Gastroesophageal sphincter (tissue), 4 donors: Measurements from ENCODE around the gene BPIFB6. TPM values are rescaled to one million over a fixed set of nuclear protein-coding genes. Genes with fewer than 3 reads are reported as not detected.

ENCODE experiments used
- ATAC-seq: fragments of 150-250 bp; one replicate; pipeline ENCODE4 v1.9.1; 2016; ENCODE audit warnings: mild to moderate bottlenecking, moderate library complexity
- H3K27ac ChIP-seq, 4 donors: fragments of 200-600 bp; sonication (generic) in 3 of 4; 1 replicate in 3 of 4; 2 replicates in 1 of 4; pipeline ENCODE4 v1.5.1; 2016 to 2019
- H3K27me3 ChIP-seq: fragments of 200-600 bp; sonication (generic); one replicate; pipeline ENCODE4 v1.5.1; 2019
- H3K36me3 ChIP-seq, 2 donors: fragments of 200-600 bp; sonication (generic); one replicate each; pipeline ENCODE4 v1.5.1; 2019; ENCODE audit warnings: control low read depth in 1 of 2
- H3K4me1 ChIP-seq, 3 donors: fragments of 200-600 bp; sonication (generic); 1 replicate in 2 of 3; 2 replicates in 1 of 3; pipeline ENCODE4 v1.5.1; 2016 to 2019; ENCODE audit warnings: control low read depth in 2 of 3
- H3K4me3 ChIP-seq, 2 donors: fragments of 200-600 bp; sonication (generic); one replicate each; pipeline ENCODE4 v1.5.1; 2019; ENCODE audit warnings: mild to moderate bottlenecking in 1 of 2, moderate library complexity in 1 of 2
- H3K9me3 ChIP-seq, 3 donors: fragments of 200-600 bp; sonication (generic); one replicate each; pipeline ENCODE4 v1.5.1; 2017 to 2019; ENCODE audit warnings: control low read depth in 2 of 3
- EP300 ChIP-seq: sonication (generic); formaldehyde crosslinking; IDR thresholded peaks from one replicate; pipeline ENCODE4 v1.6.1; 2017; ENCODE audit warnings: antibody characterized with exemption, mild to moderate bottlenecking
- POLR2A ChIP-seq, 2 donors: fragments of 450-650 bp; IDR thresholded peaks; one replicate each; pipeline ENCODE4 v1.6.1; 2017; ENCODE audit warnings: antibody characterized with exemption in 2 of 2, mild to moderate bottlenecking in 2 of 2, moderate library complexity in 1 of 2
- POLR2AphosphoS5 ChIP-seq: sonication (generic); formaldehyde crosslinking; IDR thresholded peaks from one replicate; pipeline ENCODE4 v1.6.1; 2017; ENCODE audit warnings: antibody characterized with exemption
- WGBS, 2 donors: methylation state at CpG; one replicate each; pipeline ENCODE4 v1.1.5; 2018; ENCODE audit warnings: low coverage in 1 of 2; 5-methylcytosine and 5-hydroxymethylcytosine counted together
- total RNA-seq, 4 donors: library from RNA; depleted of rRNA; stranded (reverse); fragments of >200 nt; gene quantifications; one replicate each; pipeline ENCODE4 v1.1.0, GENCODE V29; 2016
- TF ChIP-seq, protein P1 (sequence below), 4 experiments: fragments of 200-600 bp in 2 of 4; fragments of 450-650 bp in 2 of 4; sonication (generic) in 1 of 4; IDR thresholded peaks; one replicate each; pipeline ENCODE4 v1.5.1; 2017 to 2019; ENCODE audit warnings: antibody characterized with exemption in 4 of 4, mild to moderate bottlenecking in 2 of 4, moderate library complexity in 2 of 4

BPIFB6 gene
- total RNA-seq, 4 donors from 2014 or later: not detected

DNA sequence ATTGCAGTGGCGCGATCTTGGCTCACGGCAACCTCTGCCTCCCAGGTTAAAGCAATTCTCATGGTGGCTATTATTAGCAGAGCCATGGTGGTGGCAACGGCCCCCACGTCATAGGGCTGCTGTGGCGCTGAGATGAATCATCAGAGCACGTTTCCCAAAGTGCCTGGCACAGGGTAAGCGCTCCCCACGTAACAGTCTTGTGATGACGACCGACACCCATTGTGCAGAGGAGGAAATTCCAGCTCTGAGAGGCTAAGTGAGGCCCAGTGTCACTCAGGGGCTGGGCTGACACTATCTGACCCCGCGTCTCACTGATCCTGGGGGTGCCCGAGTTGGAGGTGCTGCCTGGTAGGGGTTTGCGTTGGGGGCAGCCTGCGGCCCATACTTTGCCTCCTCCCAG lies 43.4 kb upstream of the BPIFB6 start:
- WGBS, 2 donors: no CpG with 5 or more reads among the region's 16 CpGs
- no peak for TF ChIP-seq EP300
- no peak for TF ChIP-seq POLR2AphosphoS5
- TF ChIP-seq POLR2A (IDR thresholded peaks at IDR 0.05): no peak
- TF ChIP-seq, protein P1, sequence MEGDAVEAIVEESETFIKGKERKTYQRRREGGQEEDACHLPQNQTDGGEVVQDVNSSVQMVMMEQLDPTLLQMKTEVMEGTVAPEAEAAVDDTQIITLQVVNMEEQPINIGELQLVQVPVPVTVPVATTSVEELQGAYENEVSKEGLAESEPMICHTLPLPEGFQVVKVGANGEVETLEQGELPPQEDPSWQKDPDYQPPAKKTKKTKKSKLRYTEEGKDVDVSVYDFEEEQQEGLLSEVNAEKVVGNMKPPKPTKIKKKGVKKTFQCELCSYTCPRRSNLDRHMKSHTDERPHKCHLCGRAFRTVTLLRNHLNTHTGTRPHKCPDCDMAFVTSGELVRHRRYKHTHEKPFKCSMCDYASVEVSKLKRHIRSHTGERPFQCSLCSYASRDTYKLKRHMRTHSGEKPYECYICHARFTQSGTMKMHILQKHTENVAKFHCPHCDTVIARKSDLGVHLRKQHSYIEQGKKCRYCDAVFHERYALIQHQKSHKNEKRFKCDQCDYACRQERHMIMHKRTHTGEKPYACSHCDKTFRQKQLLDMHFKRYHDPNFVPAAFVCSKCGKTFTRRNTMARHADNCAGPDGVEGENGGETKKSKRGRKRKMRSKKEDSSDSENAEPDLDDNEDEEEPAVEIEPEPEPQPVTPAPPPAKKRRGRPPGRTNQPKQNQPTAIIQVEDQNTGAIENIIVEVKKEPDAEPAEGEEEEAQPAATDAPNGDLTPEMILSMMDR (IDR thresholded peaks at IDR 0.05): no peak
- no peaks in the 10 kb centered on the region for H3K9me3 ChIP-seq
- peaks cover 0 to under 1% (median 0%) of the 10 kb centered on the region in 3 donors for H3K4me1 ChIP-seq
- H3K27me3 ChIP-seq: peaks cover 13% of the 10 kb centered on the region
- H3K36me3 ChIP-seq: no peaks in the 10 kb centered on the region
- no peak overlapping the region for H3K4me3 ChIP-seq
- ATAC-seq: no peak
- no peak overlapping the region for H3K27ac ChIP-seq

DNA sequence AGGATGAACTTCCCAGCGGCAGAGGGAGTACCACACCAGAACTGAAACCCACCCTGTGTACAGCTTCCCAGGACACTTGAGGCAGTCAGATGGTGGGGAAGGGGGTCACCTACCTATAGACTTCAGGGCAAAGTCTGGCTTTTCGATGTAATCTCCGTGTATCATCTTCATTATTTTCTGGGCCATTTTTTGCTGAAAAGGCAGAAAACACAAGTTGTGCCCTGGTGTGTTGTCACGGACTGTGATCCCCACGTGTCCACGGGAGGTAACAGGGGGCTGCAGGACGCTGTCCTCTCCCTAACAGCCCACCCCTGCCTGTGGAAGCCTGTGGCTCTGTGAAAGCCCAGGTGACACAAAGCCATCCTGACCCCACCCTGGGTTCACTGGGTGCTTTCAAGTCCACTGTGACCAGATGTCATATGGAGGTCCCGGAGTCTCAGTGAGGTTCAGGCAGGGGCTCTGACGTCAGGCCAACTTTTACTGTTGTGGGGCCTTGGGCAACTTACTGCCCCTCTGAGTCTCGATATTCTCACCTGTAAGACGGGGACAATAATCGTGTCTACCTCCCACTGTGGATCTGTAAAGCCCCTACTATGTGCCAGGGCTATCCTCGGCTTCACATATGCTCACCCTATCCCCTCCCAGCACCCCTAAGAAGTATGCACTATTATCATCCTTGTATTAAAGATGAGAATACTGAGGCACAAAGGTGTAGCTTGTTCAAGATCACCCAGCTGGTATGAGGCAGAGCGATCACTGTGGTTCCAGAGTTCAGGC lies 41.8 kb upstream of the BPIFB6 start:
- TF ChIP-seq POLR2A (IDR thresholded peaks at IDR 0.05) (no peak), POLR2AphosphoS5 (no peak), EP300 (no peak)
- TF ChIP-seq, protein P1 (IDR thresholded peaks at IDR 0.05): no peak
- peaks cover 0 to under 1% (median 0%) of the 10 kb centered on the region in 3 donors for H3K9me3 ChIP-seq
- WGBS, 2 donors: 80 to 90% methylated on average over 2 to 7 of the region's 14 CpGs

DNA sequence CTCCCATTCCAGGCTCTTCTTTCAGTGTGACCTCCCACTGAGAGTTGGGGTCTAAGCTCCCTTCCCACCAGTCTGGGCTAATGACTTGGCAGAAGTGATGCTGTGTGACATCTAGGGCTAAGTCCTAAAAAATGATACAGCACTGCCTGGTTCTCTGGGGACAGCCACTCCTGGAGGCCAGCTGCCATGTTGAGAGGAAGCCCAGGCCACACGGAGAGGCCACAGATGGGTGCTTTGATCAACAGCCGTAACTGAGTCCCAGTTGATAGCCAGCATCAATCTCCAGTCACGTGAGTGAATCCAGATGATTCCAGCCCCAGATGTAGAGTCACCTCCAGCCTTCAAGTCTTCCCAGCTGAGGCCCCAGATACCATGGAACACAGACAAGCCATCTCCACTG lies 41.0 kb upstream of the BPIFB6 start:
- 73% methylated on average over 3 of the region's 3 CpGs; no CpG with 5 or more reads in 1 of the 2 donors for WGBS, 2 donors
- peaks cover 16% of the 10 kb centered on the region for H3K27me3 ChIP-seq
- peaks cover 0 to 8% (median 0%) of the 10 kb centered on the region in 3 donors for H3K9me3 ChIP-seq
- no peak for ATAC-seq
- no peak overlapping the region for H3K27ac ChIP-seq
- H3K36me3 ChIP-seq: no peaks in the 10 kb centered on the region
- H3K4me3 ChIP-seq: no peak overlapping the region
- H3K4me1 ChIP-seq: no peaks in the 10 kb centered on the region
- TF ChIP-seq EP300 (no peak), POLR2AphosphoS5 (no peak), POLR2A (IDR thresholded peaks at IDR 0.05) (no peak)
- TF ChIP-seq, protein P1 (IDR thresholded peaks at IDR 0.05): no peak

More for the DNA sequence above, 41.8 kb upstream of the BPIFB6 start:
- peaks cover 13% of the 10 kb centered on the region for H3K27me3 ChIP-seq
- no peaks in the 10 kb centered on the region for H3K4me1 ChIP-seq
- ATAC-seq: no peak
- H3K27ac ChIP-seq: no peak overlapping the region
- H3K36me3 ChIP-seq: no peaks in the 10 kb centered on the region
- no peak overlapping the region for H3K4me3 ChIP-seq

DNA sequence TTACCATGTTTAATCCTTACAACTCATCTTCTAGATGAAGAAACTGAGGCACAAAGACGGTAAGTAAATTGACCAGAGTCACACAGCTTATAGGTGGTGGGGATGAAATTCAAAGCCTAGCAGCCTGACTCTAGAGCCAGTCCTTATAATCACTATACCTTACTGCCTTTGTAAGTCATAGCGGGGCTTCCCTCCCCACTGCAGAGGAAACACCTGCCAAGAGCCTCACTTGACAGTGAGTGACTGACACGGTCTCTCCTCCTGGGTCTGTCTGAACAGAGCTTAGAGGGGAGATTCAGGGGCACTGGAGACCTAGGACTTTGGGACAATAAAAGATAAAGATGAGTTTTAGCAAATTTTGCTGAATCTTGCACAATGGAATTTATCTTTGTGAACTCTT lies 40.1 kb upstream of the BPIFB6 start:
- WGBS, 2 donors: 69 to 77% methylated on average over 2 of the region's 3 CpGs
- Histone ChIP-seq H3K27ac (no peak overlapping the region), H3K36me3 (no peaks in the 10 kb centered on the region), H3K4me1 (no peaks in the 10 kb centered on the region), H3K27me3 (peaks cover 16% of the 10 kb centered on the region), H3K4me3 (no peak overlapping the region), H3K9me3 (peaks cover 0 to 14% (median 0%) of the 10 kb centered on the region in 3 donors)
- TF ChIP-seq EP300 (no peak), POLR2A (IDR thresholded peaks at IDR 0.05) (no peak), POLR2AphosphoS5 (no peak)
- TF ChIP-seq, protein P1 (IDR thresholded peaks at IDR 0.05): no peak
- ATAC-seq: no peak
